ENCODE data around the gene CYP27B1. TPM values are rescaled to one million over a fixed set of nuclear protein-coding genes. Genes with fewer than 3 reads are reported as not detected.

CYP27B1 gene
- polyA plus RNA-seq, 1 experiment, result 0.91 TPM

- no peak for DNase-seq (ENCODE audit: low read depth)
- peaks cover 9% of the 10 kb centered on the region for H3K36me3 ChIP-seq (ENCODE audit: control insufficient read depth, insufficient read depth, low read length)
- no peak for TF ChIP-seq CTCF (IDR thresholded peaks at IDR 0.05; ENCODE audit: insufficient read depth, low read depth, low read length)
- ChIA-PET CTCF (interaction anchor here (1.0 to 1.2 kb wide), 5 partner anchors 9 to 124 kb away, joined by 3 to 5 read pairs (median 4); partner anchors contain the start of genes EEF1AKMT3 and METTL1), POLR2A (interaction anchor here (0.6 kb wide), 1 partner anchor 51 kb away, joined by 3 read pairs; no protein-coding TSS in a partner anchor)
- H3K27me3 ChIP-seq (ENCODE audit: control insufficient read depth, insufficient read depth, low read length), result no peaks in the 10 kb centered on the region
- no peak overlapping the region for H3K4me3 ChIP-seq (ENCODE audit: low read depth, low read length)
Observed at GRCh38 chr12:57781244-57781643, 14.4 kb upstream of the CYP27B1 start.

DNA sequence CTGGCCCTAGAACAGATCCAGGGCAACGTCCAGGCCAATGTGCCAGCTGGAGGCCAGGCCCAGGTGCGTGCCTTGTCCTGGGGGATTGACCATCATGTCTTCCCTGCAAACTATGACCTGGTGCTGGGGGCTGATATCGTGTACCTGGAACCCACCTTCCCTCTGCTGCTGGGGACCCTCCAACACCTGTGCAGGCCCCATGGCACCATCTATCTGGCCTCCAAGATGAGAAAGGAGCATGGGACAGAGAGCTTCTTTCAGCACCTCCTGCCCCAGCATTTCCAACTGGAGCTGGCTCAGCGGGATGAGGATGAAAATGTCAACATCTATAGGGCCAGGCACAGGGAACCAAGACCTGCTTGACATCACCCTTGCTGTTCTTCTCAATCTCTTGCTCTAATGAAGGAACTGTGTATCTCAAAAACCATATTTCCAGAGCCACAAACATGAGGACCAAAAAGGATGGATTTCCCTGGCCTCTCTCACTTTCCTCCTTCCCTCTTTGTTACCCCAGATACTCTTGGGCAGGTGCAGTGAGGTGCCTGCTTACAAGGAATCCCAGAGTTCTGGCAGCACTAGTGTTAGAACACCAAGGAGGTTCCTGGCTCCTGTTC, 13.5 kb upstream of the CYP27B1 start:
- no peak overlapping the region for H3K4me3 ChIP-seq (ENCODE audit: low read depth, low read length)
- peaks cover 6% of the 10 kb centered on the region for H3K36me3 ChIP-seq (ENCODE audit: control insufficient read depth, insufficient read depth, low read length)
- DNase-seq (ENCODE audit: low read depth), result no peak
- CTCF ChIA-PET, result interaction anchor here (1.0 to 1.2 kb wide), 2 partner anchors 22 to 28 kb away, joined by 3 to 4 read pairs; partner anchors contain the start of gene CDK4
- POLR2A ChIA-PET, result no interaction called here
- no peaks in the 10 kb centered on the region for H3K27me3 ChIP-seq (ENCODE audit: control insufficient read depth, insufficient read depth, low read length)
- TF ChIP-seq CTCF (IDR thresholded peaks at IDR 0.05; ENCODE audit: insufficient read depth, low read depth, low read length), result no peak

DNA sequence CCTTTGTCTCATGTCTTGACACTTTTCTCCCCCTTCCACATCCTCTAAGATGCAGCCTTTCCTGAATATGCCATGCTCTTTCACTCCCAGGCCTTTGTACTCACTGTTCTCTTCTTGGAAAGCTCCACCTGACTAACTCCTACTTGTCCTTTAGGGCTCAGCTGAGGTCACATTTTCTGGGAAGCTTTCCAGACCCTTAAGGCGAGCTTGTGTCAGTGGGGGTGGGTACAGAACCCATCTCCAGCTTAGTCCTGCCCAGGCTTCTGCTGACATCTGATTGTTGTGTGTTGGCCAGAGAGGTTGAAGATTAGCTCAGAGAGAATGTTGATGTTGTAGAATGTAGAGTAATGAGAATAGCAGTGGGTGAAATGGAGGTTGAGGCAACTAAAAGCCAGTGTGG, 12.9 kb upstream of the CYP27B1 start:
- peaks cover 6% of the 10 kb centered on the region for H3K36me3 ChIP-seq (ENCODE audit: control insufficient read depth, insufficient read depth, low read length)
- H3K4me3 ChIP-seq (ENCODE audit: low read depth, low read length), result no peak overlapping the region
- ChIA-PET CTCF (interaction anchor here (1.0 to 1.2 kb wide), 2 partner anchors 23 to 28 kb away, joined by 3 to 4 read pairs; partner anchors contain the start of gene CDK4), POLR2A (no interaction called here)
- no peak for TF ChIP-seq CTCF (IDR thresholded peaks at IDR 0.05; ENCODE audit: insufficient read depth, low read depth, low read length)
- H3K27me3 ChIP-seq (ENCODE audit: control insufficient read depth, insufficient read depth, low read length), result no peaks in the 10 kb centered on the region
- no peak for DNase-seq (ENCODE audit: low read depth)

GRCh38 chr12:57777911-57778310, 11.0 kb upstream of the CYP27B1 start:
- Histone ChIP-seq H3K36me3 (ENCODE audit: control insufficient read depth, insufficient read depth, low read length) (peaks cover 6% of the 10 kb centered on the region), H3K4me3 (ENCODE audit: low read depth, low read length) (no peak overlapping the region), H3K27me3 (ENCODE audit: control insufficient read depth, insufficient read depth, low read length) (no peaks in the 10 kb centered on the region)
- DNase-seq (ENCODE audit: low read depth), result no peak
- CTCF ChIA-PET, result no interaction called here
- POLR2A ChIA-PET, result interaction anchor here (0.8 kb wide), 1 partner anchor 16 kb away, joined by 4 read pairs; no protein-coding TSS in a partner anchor
- no peak for TF ChIP-seq CTCF (IDR thresholded peaks at IDR 0.05; ENCODE audit: insufficient read depth, low read depth, low read length)

DNA sequence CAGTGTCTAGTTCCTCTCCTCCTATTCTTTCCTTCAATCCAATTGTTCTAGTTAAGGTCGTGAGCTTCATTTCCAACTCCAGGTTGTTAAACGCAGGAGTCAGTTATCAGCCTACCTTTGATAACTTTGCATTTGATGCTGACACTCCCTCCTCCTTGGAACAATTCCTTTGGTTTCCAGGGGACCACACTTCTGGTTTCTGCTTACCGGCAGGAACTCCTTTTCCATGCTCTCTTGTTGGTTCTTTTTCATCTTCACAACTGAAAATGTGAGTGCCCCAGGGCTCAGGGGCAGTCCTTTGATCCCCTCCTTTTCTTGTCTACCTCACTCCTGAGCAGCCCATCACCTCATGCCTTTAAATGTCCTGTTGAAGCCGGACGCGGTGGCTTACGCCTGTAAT, 10.5 kb upstream of the CYP27B1 start:
- DNase-seq (ENCODE audit: low read depth), result no peak
- ChIA-PET CTCF (interaction anchor here (1.2 kb wide), 1 partner anchor 120 kb away, joined by 3 read pairs; no protein-coding TSS in a partner anchor), POLR2A (no interaction called here)
- Histone ChIP-seq H3K27me3 (ENCODE audit: control insufficient read depth, insufficient read depth, low read length) (no peaks in the 10 kb centered on the region), H3K4me3 (ENCODE audit: low read depth, low read length) (no peak overlapping the region), H3K36me3 (ENCODE audit: control insufficient read depth, insufficient read depth, low read length) (peaks cover 6% of the 10 kb centered on the region)
- TF ChIP-seq CTCF (IDR thresholded peaks at IDR 0.05; ENCODE audit: insufficient read depth, low read depth, low read length), result no peak
